ENCODE measurements around the gene CAMK2A.

CAMK2A gene

DNA sequence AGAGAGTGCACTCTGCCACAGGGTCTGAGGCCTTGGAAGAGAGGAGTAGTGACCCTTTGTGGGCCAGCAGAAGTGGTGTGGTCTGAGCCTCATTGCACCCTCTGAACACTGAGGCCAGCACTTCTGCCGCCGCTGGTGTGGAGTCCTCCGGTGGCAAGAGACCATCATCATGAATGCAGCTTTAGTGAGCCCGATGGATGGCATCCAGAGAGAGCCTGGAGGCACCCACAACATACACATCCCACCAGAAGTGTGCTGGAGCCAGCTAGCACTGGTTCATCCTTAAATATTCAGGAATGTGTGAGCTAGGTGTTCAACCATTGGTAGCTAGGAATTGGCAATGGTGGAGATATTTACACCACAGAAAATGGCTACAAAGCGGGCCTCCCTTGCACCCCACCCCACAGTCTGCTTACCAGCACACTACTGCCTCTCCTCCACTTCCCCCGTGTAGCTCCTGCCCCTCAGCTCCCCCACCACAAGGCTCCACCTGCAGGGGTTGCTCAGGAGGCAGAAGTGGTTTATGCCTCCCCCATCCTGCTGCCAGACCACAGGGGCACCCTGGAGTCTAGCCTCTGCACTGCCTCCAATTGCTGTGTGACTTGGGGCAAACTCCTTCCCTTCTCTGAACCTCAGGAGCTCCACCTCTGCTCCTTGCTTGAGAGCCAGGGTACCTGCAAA lies 83.3 kb downstream of the CAMK2A start:
- no peak for DNase-seq

DNA sequence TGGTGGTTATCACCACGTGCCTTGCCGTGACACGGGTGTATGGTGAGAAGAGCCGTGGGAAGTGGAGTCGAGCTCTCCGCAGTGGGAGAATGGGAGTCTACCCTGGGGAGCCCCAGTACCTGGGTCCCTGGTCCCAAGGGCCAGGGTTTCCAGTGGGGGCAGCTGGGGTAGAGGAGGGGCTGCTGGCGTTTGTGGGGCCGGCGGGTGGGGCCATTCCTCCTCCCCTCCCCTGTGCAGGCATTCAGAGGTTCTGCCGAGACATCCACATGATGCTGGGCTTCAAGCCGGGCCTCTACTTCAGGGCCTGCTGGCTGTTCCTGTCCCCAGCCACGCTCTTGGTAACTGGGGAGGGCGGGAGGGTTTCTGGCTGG lies 85.0 kb downstream of the CAMK2A start:
- DNase-seq = no peak

DNA sequence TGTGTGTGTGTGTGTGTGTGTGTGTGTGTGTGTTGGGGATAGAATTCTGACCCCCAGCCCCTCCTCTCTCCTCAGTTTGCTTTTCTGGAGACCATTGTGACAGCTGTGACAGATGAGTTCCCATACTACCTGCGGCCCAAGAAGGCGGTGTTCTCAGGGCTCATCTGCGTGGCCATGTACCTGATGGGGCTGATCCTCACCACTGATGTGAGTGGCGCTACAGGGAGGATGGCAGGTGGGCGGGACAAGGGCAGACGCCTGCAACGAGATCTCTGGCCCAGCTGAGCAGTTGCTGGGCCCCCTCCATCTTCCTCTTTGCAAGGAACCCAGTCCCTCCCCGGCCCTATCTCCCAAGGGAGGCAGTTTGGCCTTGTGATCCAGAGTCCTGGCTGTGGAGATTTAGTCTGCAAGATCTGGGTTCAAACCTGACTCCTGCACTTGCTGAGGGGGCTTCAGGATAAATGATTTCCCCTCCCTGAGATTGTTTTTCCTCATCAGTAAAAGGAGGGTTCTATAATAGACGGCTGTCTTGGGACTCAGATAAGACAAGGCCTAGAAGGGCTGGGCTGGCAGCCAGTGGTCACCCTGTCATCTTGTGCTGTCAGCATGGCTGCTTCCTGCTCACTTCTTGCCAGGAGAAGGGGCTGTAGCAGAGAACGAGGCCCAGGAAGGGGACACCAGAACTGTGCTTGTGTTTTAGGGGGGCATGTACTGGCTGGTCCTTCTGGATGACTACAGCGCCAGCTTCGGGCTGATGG lies 85.6 kb downstream of the CAMK2A start:
- no peak for DNase-seq

DNA sequence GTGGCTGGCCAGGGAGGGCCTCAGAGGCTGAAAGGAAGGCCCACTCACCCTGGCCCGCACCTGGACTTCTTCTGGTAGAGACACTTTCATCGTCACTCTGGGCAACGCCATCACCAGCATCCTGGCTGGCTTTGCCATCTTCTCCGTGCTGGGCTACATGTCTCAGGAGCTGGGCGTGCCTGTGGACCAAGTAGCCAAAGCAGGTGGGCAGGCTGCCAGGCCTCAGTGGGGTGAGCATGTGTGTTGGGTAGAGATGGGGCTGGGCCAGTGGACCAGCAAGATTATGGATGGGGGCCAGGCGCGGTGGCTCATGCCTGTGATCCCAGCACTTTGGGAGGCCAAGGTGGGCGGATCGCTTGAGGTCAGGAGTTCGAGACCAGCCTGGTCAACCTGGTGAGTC lies 87.1 kb downstream of the CAMK2A start:
- DNase-seq = no peak

DNA sequence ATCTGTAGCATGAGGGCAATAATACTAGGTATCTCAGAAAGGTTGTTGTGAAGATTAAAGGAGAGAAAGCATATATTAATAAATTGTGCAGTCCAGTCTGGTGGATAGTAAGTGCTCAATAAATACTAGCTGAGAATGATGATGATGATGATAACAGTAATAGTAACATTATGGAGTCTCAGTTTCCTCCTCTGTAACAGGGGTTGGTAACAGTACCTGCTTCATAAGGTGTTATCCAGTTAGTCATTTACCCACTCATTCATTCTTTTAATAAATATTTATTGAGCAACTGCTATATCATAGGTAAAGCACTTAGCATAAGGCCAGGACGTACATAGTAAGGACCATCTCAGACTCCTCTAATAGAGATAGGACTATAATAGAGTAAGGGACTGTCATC lies 92.1 kb downstream of the CAMK2A start:
- DNase-seq = no peak

DNA sequence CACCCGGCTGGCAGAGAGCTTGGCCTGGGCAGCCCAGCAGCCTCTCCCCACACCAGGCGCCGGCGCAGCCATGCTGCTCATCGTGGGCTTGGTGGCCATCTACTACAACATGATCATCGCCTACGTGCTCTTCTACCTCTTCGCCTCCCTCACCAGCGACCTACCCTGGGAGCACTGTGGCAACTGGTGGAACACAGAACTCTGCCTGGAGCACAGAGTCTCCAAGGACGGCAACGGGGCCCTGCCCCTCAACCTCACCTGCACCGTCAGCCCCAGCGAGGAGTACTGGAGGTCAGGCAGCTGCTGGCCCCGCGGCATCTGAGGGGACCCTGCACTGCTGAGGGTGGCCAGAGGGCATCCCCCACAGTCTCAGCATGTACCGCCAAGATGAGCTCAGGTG lies 92.6 kb downstream of the CAMK2A start:
- DNase-seq = no peak

DNA sequence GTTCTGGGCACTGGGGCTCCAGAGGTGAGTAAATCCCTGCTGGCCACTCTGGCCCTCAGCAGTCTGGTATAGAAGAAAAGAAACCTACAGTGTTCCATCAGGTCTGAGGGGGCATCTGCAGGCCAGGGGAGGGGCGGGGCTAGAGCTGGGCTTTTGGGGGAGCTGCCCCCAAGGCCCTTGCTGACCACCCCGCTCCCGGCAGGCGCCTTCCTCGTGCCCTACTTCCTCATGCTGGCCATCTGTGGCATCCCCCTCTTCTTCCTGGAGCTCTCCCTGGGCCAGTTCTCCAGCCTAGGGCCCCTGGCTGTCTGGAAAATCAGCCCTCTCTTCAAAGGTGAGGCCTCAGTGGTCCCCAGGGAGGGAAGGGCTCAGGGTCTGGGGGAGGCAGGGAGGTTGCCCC lies 93.1 kb downstream of the CAMK2A start:
- no peak for DNase-seq

DNA sequence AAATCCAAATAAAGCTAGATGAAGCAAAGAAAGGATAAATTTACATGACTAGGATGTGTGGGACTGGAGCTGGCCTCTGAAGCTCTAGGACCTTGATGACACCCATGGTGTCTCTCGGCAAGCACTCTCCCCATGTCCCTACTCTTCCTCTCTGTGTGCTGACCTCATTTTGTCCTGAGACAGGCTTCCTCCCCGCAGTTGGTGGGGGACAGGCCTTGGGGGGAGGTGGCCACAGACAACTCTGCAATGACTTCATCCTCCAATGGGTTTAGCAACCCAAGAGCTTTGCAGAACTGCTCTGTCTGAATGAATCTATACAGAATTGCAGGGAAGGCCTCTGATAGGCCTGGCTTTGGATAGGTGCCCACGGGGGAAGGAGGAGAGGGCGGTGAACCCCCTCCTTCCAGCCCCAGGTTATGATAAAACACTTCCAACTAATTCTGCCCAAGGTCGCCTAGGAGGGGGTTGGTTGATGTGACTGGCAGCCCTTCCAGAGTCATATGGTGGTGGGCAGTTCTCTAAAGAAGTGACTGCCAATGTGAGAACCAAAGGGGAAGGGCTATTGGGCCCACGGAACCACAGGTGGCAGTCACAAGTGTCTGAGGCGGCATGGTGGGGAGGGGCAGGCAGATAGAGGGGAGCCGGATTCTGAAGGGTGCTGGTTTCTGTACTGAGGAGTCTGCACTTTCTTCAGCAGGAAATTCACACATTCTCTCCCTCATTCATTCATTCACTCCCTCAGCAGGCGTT lies 93.7 kb downstream of the CAMK2A start:
- peak; percentile 31 for DNase-seq

DNA sequence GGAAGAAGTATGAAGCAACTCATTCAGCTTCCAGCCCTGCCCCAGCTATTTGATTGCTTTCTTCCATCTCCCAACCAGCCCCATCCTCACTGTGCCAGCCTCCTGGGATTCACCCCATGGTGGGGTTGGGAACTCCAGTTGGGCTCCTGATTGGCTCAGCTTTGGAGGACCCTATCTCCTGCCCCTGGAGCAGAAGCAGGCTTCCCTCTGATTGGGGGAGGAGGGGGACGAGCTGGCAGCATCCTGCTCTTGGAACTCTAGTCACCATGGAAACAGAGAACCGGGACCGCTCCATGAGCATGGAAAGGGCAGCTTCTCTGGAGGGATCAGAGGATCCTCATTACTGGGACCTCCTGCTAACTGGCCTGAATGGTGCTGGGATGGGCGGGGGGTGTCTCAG lies 97.1 kb downstream of the CAMK2A start:
- no peak for DNase-seq

DNA sequence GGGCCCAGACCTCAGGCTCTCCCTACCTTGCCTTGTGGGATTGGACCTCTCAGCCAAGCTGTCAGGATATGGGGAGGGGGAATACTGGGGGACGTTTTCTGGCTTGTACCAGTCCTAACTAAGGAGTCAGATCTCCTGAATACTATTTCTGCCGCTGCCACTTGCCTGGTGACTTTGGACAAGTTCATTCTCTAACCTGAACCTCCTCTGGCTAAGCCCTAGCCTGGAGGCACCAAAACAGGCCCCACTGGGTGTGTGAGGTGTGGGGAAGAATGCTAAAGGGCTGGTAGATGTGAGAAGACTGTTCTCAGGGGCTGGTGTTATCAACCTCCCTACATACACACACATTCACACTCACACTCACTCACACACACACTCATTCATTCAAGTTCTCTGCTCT lies 98.6 kb downstream of the CAMK2A start:
- no peak for DNase-seq

DNA sequence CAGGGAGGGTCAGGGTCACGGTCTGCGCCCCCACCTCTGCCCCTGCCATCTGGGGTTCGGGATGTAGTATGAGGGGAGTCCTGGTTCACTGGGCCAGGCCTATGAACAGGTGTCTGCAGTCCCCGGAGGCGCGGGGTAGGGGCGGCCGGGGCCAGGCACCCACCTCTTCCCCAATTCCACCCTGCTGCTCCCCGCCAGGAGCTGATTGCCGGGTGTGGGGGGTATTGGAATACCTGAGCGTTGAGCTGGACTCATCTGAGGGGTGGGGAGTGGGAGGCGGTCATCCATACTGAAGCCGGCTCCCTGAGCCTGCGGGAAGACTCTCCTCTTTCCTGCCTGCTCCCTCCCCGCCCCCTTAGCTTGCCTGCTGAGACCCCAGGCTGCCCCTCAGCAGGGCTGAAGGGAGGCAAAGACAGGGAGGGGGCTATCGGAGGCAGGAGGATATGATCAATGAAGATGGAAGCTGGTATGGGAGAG lies 99.0 kb downstream of the CAMK2A start:
- no peak for DNase-seq

DNA sequence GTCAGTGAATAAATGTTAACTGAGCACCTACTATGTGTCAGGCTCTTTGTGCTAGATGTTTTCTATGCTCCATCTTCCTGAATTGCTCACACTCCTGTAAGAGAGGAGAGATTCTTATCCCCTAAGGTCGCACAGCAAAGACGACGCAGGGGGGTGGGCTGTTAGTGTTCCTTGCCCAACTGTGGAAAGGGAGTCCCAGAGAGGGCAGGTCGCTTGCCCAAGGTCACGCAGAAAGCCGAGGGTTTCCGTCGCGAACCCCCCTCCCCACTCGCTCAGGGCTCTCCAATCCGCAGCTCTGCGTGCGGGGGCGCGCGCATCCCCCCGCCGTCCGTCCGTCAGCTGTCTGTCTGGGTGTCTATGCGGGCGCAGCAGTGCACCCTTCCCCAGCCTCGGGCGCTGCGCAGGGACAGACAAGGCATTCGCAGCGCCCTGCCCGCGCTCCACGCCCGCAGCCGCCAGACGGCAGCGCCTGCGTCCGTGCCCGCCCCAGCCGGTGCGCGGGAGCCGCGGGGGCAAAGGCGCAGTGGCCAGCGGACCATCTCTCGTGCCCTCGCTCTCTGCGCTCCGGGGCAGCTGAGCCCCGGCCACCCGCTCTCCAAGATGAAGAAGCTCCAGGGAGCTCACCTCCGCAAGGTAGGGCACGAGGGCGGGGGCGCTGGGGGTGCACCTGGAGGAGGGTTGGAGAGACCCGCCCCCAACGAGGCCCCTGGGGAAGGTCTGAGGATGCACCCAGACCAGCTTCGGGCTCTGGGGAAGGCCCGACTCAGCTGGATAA lies 99.7 kb downstream of the CAMK2A start, which contains the start of gene SLC6A7:
Gene SLC6A7 (plus strand): TSS at position 335 of the 775 bp plus-strand sequence. CDS start 266 bp downstream, at position 601.
- no peak for DNase-seq

DNA sequence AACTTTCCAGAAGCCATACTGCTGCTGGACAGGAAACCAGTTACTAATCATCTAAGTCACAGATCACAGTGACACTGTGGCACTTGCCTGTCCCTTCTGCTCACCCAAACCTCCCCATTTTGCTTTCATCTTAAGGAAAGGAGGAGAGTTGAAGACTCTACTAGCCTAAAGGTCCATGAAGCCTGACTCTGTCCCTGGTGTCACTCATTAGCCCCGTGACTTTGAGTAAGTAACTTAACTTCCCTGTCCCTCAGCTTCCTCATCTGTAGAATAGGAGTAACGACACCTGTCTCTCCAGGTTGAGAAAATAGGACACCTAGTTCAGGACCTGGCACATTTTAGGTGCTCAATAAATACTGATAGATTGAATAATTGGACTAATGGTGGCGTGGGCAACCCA lies 100.2 kb downstream of the CAMK2A start:
- DNase-seq = no peak

DNA sequence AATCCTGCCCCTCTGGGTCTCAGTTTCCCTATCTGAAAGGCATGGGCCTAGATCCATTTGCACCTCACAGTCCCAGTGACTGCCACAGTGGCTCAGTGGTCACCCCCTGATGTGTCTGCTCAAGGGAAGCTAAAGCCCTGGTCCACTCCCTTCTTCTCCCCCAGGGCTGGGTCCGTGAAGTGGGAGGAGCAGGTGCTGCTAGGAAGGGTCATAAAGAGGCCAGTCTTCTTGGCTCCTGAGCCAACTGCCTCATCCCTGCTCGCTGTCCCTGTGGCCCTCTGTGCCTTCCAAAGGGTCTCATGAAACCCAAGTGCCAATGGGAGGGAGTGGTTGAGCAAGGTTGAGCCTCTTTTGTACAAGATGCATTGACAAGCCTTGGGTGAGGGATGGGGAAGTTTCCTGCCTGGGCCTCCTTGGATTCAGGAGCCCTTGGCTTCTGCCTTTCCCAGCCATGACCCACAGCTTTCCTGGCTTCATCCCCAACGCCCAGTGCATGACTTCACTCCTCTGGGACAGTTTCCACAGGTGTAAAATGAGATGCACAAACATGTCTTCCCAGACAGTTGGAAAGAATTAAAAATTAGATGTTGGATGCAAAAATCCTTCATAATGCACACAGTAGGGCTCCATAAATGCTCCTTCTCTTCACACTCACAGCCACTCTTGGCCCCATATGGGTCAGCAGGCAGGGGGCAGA lies 101.3 kb downstream of the CAMK2A start:
- DNase-seq = no peak

DNA sequence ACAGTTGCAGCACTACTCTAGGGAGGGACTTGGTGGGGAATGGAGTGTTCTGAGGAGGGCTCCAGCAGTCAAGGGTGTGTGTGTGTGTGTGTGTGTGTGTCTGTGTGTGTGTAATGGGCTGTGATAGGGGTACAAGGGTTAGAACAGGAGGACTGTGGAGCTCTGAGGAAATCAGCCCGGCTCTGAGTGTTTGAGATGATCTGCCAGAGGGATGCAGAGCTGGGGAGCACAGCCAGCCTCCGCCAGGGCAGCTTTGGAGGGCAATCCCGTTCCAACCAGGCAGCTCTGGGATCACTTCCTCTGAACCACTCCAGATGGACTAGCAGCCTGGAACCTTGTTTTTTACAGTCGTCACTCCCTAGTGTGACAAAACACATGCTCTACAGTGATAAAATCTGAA lies 102.7 kb downstream of the CAMK2A start:
- no peak for DNase-seq

DNA sequence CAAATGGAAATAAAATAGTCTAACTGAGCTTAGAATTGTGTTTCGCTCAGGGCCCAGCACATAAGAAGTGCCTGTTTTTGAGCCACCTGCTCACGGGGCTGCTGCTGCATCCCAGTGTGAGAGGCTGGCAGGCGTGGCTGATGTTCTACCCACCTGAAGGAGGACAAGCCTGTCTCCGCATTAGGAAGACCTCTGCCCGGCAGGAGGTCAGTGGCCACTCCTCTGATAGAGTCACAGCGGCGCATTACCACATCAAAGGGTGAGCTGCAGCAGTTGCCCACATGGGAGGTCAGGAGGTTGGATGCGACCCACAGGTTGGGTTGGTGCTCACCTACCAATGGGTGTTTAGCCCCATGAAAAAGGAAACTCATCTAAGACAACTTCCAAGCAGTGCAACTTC lies 103.4 kb downstream of the CAMK2A start:
- no peak for DNase-seq

DNA sequence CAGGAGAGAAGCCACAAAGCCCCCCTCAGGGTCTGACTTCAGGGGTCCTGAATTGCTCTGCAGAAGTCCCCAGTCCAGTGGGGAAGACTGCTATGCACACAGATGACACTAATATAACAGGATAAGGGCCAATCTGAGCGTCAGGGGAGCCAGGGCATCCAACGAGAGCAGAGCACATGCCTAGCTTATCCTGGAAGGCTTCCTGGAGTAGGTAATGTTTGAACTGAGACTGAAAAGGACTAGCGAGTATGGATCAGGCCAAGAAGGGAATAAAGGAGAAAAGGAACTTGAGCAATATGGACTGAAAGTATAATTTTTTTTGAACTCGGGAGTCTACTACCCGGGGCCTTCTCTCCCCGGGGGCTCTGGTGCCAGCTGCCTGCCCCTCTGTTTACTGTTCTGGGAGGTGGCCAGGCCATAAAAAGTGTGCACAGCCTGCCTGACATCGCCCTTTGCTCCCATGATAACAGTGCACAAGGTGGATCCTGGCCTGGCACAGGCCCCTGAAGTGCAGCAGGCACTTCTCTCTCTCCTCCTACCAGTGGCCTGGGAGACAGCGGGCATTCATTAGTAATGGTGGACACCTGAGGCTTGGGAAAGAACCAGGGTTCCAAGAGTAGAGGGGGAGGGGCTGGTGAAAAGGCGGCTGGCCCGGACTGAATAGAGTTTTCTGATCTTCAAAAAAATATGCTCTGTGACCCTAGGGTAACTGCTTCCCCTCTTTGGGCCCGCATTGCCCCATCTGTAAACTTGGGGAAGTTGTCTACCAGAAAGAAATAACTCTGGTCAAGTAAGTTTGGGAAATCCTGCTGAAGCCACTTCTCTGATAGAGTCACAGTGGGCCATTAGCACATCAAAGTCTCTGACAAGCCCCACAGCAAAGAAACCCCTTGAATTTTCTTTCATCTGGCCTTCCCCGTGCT lies 104.3 kb downstream of the CAMK2A start:
- peak; percentile 81 for DNase-seq

DNA sequence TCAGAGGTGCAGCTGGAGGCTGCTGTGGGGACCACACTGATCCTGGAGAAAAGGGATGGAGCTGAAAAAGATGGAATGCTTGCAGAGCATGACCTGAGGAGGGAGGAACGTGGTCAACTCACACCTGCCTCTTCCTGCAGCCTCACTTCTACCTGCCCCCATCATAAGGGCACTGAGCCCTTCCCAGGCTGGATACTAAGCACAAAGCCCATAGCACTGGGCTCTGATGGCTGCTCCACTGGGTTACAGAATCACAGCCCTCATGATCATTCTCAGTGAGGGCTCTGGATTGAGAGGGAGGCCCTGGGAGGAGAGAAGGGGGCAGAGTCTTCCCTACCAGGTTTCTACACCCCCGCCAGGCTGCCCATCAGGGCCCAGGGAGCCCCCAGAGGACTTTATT lies 105.6 kb downstream of the CAMK2A start:
- DNase-seq = no peak

DNA sequence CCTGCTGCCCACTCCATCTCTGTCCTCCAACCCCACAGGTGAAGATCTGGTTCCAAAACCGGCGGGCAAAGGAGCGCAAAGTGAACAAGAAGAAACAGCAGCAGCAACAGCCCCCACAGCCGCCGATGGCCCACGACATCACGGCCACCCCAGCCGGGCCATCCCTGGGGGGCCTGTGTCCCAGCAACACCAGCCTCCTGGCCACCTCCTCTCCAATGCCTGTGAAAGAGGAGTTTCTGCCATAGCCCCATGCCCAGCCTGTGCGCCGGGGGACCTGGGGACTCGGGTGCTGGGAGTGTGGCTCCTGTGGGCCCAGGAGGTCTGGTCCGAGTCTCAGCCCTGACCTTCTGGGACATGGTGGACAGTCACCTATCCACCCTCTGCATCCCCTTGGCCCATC lies 106.1 kb downstream of the CAMK2A start:
- DNase-seq = no peak

DNA sequence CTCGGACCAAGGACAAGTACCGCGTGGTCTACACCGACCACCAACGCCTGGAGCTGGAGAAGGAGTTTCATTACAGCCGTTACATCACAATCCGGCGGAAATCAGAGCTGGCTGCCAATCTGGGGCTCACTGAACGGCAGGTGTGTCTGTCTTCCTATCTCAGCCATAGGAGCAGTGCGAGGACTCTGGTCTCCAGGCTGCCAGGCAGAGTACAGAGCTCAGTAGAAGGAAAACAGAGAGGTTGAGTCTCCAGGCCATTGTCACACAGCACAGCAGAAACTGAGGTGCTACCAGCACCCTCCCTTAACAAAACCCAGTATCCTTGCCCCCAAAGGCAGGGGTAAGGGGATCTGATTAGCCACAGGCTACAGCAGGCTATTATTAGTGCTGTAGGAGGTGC lies 106.8 kb downstream of the CAMK2A start:
- no peak for DNase-seq
